Sigmoid colon (tissue), 4 donors: ENCODE results near the gene TBXA2R.

ENCODE experiments used
- EP300 ChIP-seq, 4 donors: sonication (generic); formaldehyde crosslinking; IDR thresholded peaks; one replicate each; pipeline ENCODE4 v1.6.1; 2017; ENCODE audit warnings: antibody characterized with exemption in 4 of 4
- POLR2A ChIP-seq, 2 donors: fragments of 450-650 bp; IDR thresholded peaks; one replicate each; pipeline ENCODE4 v1.6.1; 2016; ENCODE audit warnings: antibody characterized with exemption in 2 of 2, mild to moderate bottlenecking in 2 of 2, moderate library complexity in 2 of 2
- POLR2AphosphoS5 ChIP-seq, 4 donors: sonication (generic); formaldehyde crosslinking; IDR thresholded peaks; one replicate each; pipeline ENCODE4 v1.6.1; 2017; ENCODE audit warnings: antibody characterized with exemption in 4 of 4
- TF ChIP-seq, protein P1 (sequence below), 4 experiments: fragments of 450-650 bp in 3 of 4; fragments of 200-600 bp in 1 of 4; IDR thresholded peaks; one replicate each; pipeline ENCODE4 v1.5.1; 2016 to 2019; ENCODE audit warnings: antibody characterized with exemption in 4 of 4, mild to moderate bottlenecking in 3 of 4, moderate library complexity in 2 of 4

GRCh38 chr19:3622224-3622623 is 15.5 kb upstream of the TBXA2R start:
- TF ChIP-seq, protein P1, sequence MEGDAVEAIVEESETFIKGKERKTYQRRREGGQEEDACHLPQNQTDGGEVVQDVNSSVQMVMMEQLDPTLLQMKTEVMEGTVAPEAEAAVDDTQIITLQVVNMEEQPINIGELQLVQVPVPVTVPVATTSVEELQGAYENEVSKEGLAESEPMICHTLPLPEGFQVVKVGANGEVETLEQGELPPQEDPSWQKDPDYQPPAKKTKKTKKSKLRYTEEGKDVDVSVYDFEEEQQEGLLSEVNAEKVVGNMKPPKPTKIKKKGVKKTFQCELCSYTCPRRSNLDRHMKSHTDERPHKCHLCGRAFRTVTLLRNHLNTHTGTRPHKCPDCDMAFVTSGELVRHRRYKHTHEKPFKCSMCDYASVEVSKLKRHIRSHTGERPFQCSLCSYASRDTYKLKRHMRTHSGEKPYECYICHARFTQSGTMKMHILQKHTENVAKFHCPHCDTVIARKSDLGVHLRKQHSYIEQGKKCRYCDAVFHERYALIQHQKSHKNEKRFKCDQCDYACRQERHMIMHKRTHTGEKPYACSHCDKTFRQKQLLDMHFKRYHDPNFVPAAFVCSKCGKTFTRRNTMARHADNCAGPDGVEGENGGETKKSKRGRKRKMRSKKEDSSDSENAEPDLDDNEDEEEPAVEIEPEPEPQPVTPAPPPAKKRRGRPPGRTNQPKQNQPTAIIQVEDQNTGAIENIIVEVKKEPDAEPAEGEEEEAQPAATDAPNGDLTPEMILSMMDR (IDR thresholded peaks at IDR 0.05), result no peak
- TF ChIP-seq POLR2AphosphoS5 (IDR thresholded peaks at IDR 0.05) (no peak), EP300 (IDR thresholded peaks at IDR 0.05) (no peak), POLR2A (IDR thresholded peaks at IDR 0.05) (no peak)
